D721Med (cell line): ENCODE measurements around the gene GNG4.
A peak's percentile ranks its signal among the peaks of the same experiment; 100 is the strongest.
"Not testable (repeated sequence)": the region's sequence is repeated elsewhere in the genome, so short reads cannot be mapped to it uniquely, and the experiment has no call there.

Experiments
- DNase-seq: peaks from one replicate; pipeline ENCODE4 v3.0.0; 2011; ENCODE audit warnings: low spot score; ENCODE audit not compliant: insufficient read length
- FAIRE-seq: peaks from 2 replicates; lab custom pipeline; 2011; peaks lifted over from hg19 to GRCh38; lab: Jason Lieb, UNC
- CTCF ChIP-seq: IDR thresholded peaks from 2 replicates; pipeline ENCODE4 v1.5.1; 2012; ENCODE audit warnings: mild to moderate bottlenecking, control low read depth; ENCODE audit not compliant: insufficient read depth; ENCODE audit errors: missing control alignments

The GNG4 gene

GRCh38 chr1:235583511-235584001 is 66.0 kb downstream of the GNG4 start:
- no peak for FAIRE-seq
- TF ChIP-seq CTCF = no peak
- DNase-seq = no peak

GRCh38 chr1:235582130-235582529 is 67.5 kb downstream of the GNG4 start:
- FAIRE-seq = no peak
- no peak for TF ChIP-seq CTCF
- DNase-seq = no peak

- DNase-seq = no peak
- no peak for TF ChIP-seq CTCF
- no peak for FAIRE-seq
Observed at GRCh38 chr1:235579891-235580290, 69.7 kb downstream of the GNG4 start.

- FAIRE-seq (no peak), DNase-seq (no peak)
- no peak for TF ChIP-seq CTCF
Observed at GRCh38 chr1:235575597-235575996, 74.0 kb downstream of the GNG4 start.

- no peak for TF ChIP-seq CTCF
- FAIRE-seq = no peak
- DNase-seq = no peak
Observed at GRCh38 chr1:235573880-235574279, 75.7 kb downstream of the GNG4 start.

- not testable (repeated sequence) for FAIRE-seq, DNase-seq
Observed at GRCh38 chr1:235572971-235573370, 76.6 kb downstream of the GNG4 start.

- no peak for TF ChIP-seq CTCF
- FAIRE-seq (peak; percentile 32), DNase-seq (no peak)
Observed at GRCh38 chr1:235571482-235571881, 78.1 kb downstream of the GNG4 start.
